Stimulated activated CD4-positive, alpha-beta T cell treated with anti-CD3 and anti-CD28 coated beads, TNF-alpha, amount 100 ng/mL, for 1 hour (primary cell): ENCODE measurements around the gene GGA1.
"Not testable (repeated sequence)": the region's sequence is repeated elsewhere in the genome, so short reads cannot be mapped to it uniquely, and the experiment has no call there.

ENCODE experiments used
- DNase-seq, 3 donors: peaks; one replicate each; pipeline ENCODE4 v3.0.0-alpha.2; 2020; ENCODE audit warnings: low read depth in 3 of 3, low spot score in 1 of 3

GGA1 gene

DNA sequence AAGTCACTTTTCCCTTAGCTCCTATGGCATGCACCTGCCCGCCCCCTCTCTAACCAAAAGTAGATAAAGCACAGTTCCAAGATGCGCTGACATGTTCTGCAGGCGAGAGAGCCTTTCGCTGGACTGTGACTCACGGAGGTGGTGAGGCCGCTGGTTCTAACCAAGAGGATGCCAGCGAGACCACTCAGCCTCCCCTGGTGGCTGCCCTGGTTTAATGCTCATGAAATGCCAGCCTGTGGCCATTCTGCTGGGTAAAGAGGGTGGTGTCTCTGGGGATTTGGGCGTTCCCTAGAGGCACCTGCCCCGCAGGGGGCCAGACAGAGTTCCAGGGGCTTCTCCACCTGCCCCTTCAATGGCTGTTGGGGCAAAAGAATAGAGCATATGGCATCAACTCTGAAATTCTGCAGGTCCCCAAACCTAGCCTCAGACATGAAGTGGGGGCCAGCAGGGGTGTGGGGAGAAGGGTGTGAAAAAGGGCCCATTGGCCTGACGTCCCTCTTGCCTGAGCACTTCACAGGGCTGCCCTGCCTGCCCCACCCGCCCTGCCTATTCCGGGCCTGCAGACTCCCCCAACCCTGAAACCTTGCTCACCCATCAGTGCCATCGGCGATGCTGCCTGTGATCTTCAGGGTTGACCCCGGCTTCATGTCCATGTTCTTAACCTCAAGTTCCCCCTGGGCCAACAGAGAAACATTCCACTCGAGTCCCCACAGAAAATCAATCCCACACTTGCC is 37.2 kb upstream of the GGA1 start:
- DNase-seq: no peak

DNA sequence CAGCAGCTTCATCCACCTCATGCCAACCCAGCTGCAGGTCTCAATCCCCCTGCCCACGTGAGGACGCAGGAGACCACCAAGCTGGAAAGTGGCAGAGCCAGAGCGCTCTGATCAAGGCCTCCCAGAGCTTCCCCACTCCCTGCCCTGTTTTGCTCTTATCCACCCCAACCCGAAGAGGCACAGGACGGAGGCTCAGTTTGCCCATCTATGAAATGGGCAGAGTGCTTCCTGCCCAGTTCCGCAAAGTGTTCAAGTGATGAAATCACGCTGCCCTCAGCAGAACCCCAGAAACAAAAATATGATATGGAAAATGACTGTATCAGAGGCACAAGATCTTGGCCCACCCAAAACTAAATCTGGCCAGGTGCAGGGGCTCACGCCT is 36.7 kb upstream of the GGA1 start:
- DNase-seq: no peak

DNA sequence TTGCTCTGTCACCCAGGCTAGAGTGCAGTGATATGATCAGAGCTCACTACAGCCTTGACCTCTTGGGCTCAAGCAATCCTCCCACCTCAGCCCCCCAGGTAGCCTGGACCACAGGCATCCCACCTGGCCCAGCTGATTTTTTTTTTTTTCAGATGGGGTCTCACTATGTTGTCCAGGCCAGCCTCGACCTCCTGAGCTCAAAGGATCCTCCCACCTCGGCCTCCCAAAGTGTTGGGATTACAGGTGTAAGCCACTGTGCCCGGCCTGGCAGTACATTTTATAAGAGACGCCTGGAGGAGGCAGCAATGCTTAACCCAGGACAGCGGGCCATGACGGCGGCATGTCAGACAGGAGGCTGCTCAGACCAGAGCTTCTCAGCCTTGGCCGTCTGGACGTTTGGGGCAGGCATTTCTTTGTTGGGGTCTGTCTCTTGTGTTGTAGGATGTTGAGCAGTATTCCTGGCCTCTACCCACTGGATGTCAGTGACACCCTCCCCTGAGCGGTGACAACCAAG is 33.1 kb upstream of the GGA1 start:
- DNase-seq: no peak

GRCh38 chr22:37578002-37578401 is 30.6 kb upstream of the GGA1 start:
- no peak for DNase-seq

DNA sequence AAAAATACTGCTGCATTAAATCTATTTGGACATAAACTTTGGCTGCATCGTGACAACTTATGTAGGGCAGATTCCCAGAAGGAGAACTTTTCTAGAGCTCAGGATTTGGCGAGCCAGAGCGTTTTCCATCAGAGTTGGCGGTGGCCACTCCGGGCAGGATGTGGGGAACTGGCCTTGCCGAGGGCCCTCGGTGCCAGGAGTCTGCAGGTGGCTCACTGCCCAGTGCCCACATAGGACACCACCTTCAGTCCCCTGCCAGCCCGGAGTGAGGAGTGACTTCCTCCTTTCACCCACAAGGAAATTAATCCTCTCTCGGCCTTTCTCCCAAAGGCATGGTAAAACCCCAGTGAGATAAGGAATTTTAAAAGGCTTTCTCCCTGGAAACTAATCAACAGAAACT is 27.1 kb upstream of the GGA1 start:
- no peak for DNase-seq

GRCh38 chr22:37582526-37582925 is 26.1 kb upstream of the GGA1 start:
- DNase-seq: no peak

GRCh38 chr22:37588546-37589215 is 20.0 kb upstream of the GGA1 start:
- DNase-seq: no peak

DNA sequence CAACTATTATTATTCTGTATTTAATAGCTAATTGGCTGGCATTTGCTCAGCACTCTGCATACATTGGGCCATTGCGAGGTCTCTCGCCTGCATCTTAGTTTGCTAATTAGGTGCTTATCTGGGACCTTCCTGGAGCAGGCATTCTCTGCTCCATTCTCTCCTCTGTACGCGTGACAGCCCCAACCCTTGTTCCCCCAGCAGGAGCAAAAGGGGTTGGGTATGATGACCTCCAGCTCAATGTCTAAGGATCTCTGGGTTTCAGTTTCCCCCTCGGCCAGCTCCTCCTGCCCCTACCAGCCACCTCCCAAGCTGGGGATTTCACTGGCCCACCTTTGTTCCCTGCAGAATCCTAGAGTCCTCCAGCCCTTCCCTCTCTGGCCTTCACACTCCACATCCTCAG is 19.0 kb upstream of the GGA1 start:
- DNase-seq: no peak

- DNase-seq: not testable (repeated sequence)
Observed at GRCh38 chr22:37591081-37591480, 17.6 kb upstream of the GGA1 start.

DNA sequence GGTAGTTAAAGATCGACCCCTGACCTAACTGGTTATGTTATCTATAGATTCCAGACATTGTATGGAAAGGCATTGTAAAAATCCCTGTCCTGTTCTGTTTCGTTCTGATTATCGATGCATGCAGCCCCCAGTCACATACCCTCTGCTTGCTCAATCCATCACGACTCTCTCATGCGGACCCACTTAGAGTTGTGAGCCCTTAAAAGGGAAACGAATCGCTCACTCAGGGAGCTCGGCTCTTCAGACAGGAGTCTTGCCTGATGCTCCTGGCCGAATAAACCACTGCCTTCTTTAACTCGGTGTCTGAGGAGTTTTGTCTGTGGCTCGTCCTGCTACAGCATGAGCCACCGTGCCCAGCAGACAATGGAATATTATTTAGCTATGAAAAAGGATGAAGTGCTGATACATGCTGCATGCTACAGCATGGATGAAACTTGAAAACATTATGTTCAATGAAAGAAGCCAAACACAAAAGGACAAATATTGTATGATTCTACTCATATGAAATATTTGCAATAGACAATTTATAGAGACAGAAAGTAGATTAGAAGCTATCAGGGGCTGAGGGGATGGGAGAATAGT is 16.7 kb upstream of the GGA1 start:
- DNase-seq: no peak

DNA sequence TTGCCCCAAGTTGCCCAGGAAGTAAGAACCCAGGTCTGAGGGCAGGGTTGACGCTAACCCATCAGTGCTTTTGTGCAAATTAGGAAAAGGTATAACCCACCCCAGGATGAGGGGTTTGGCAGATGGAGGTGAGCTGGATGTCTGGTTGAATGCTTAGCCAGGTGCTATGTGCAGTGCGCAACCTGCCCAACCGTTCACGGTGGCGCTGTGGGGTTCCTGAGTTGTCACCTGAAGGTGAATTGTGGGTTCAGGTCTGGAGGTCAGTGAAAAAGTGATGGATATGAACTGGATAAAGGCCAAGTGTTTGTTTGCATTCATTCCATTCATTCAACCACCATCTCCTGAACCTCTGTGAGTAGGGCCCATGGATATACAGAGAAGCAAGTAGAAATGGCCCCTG is 14.4 kb upstream of the GGA1 start:
- no peak for DNase-seq

GRCh38 chr22:37599153-37599552 is 9.5 kb upstream of the GGA1 start:
- no peak for DNase-seq

DNA sequence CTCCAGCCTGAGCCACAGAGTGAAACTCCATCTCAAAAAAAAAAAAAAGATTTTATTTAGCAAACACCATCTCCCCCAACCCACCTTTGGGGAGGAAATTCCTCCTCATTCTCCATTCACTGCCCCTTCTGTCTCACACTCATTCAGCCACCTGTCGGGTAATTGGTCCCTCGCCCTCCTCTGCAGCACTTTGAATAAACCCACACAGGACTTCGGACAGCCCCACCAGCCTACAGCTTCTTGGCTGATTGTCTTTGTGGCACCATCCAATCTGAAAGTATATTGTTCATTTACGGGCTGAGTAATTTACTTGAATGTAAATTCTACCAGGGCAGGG is 7.5 kb upstream of the GGA1 start:
- DNase-seq: no peak

DNA sequence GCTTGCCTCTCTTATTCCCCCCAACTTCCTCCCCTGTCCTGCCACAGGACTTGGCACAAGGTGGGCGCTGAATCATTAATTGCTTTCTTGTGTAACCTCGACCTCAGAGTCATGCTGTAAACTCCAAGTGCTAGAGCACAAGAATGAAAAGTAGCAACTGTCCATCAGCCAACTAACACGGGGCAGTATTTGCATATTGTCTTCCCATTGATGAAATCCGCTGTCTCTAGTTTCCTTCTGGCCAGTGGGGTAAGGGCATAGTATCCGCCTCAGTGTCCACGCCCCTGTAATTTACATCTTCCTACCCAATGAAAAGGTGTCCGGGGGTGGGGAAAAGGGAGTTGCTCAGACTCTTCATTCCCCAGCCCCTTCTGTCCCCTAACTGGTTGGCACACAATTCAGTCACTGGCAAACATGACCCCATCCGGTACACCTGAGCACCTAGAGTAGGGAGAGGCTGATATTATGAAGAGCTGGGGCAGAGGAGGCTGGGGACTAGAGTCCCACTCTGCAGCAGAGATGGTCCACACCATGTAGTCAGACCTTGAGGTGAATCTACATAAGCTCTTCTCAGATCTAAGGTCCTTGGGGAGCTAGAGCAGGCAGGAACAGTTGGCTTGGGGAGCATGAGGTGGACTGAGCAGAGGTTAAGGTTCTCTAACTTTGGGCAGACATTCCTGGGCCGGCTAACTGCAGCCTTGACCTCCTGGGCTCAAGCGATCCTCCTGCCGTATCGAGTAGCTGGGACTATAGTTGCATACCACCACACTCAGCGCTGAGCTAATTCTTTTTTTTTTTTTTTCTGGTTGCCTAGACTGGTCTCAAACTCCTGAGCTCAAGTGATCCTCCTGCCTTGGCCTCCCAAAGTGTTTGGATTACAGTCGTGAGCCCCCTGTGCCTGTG is 6.8 kb upstream of the GGA1 start:
- DNase-seq: no peak

GRCh38 chr22:37602546-37603277 is 5.9 kb upstream of the GGA1 start:
- not testable (repeated sequence) for DNase-seq

DNA sequence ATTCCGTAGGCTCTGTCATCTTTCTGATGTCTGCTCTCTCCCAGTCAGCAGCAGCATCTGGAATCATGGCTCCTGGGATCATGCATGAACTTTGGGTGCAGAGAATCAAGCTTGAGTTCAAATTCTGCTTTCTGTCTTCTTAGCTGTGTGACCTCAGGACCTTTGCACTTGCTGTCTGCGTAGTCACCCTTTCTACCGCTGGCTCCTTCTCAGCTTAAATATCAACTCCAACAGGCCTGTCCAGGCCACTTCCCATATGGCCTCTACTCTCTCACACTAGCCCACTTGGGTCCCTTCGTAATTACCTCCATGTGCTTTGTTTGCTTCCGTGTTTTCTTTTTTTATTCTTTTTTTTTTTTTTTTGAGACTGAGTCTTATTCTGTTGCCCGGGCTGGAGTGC is 4.6 kb upstream of the GGA1 start:
- DNase-seq: no peak

DNA sequence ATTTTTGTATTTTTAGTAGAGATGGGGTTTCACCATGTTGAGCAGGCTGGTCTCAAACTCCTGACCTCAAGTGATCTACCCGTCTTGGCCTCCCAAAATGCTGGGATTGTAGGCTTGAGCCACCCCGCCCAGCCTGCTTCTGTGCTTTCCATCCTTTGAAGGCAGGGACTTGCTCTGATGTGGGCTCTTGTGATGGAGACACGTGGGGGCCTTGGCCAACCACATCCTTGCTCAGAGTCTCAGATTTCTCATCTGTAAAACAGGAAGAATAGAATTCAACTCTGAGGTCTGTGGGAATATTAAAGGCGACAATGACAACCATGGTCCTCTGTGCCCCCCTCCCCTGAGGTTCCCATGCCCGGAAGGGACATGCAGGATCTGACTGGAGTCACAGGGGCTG is 3.8 kb upstream of the GGA1 start:
- peak in 2 of 3 donors; percentile 24 to 26 for DNase-seq

- peak; percentile 73 to 93 (median 84) for DNase-seq
Observed at GRCh38 chr22:37607010-37607934, 1.4 kb upstream of the GGA1 start.

DNA sequence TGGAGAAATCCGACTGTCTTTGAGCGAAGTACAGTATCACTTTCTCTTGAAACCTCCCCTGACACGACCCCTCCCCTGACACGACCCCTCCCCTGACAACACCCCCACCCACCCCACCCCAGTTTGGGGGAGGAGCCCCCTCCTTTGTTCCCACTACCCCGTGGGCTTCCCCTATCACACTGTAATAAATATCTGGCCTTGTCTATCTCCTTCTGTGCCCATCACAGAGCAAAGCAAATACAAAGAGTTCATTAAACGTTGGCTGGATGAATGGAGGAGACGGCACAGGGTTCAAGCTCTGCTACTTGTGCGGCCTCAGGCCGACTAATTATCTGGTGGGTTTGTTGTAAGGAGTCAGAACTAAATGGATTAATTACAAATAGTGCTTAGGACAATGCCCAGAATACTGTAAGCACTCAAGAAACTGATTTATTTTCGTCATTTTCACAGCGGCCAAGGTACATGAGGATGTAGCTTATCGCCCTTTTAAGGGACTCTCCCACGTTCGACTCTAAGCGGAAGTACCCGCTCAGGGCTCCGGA is 628 bp upstream of the GGA1 start:
- no peak for DNase-seq
